GM13977 (cell line): ENCODE measurements around the gene TMEM72.

Experiments
- DNase-seq: peaks from one replicate; pipeline ENCODE4 v3.0.0; 2012; ENCODE audit warnings: low spot score
- CTCF ChIP-seq: IDR thresholded peaks from 2 replicates; pipeline ENCODE4 v1.5.1; 2012; ENCODE audit warnings: mild to moderate bottlenecking, control low read depth; ENCODE audit not compliant: insufficient read depth; ENCODE audit errors: extremely low read depth, missing control alignments
- in situ Hi-C: fragments of 300-500 bp; cut with MboI; formaldehyde crosslinking; loops from one replicate; pipeline ENCODE4 v1.12.0; 2022; ENCODE audit warnings: low sequenced_read_pairs, low pct_unique_long_range_greater_than_20kb, mixed read lengths, inconsistent platforms; ENCODE audit not compliant: unreplicated experiment

The TMEM72 gene

GRCh38 chr10:44925811-44926750 is 14.9 kb downstream of the TMEM72 start:
- in situ Hi-C loops, result no loop called here
- TF ChIP-seq CTCF, result no peak
- no peak for DNase-seq

GRCh38 chr10:44926751-44927351 is 15.7 kb downstream of the TMEM72 start:
- DNase-seq, result no peak
- in situ Hi-C loops, result no loop called here
- no peak for TF ChIP-seq CTCF

- in situ Hi-C loops, result no loop called here
- no peak for DNase-seq
- TF ChIP-seq CTCF, result no peak
Observed at GRCh38 chr10:44927352-44927751, 16.2 kb downstream of the TMEM72 start.

GRCh38 chr10:44928462-44928861 is 17.3 kb downstream of the TMEM72 start:
- in situ Hi-C loops, result no loop called here
- no peak for DNase-seq
- TF ChIP-seq CTCF, result no peak

- TF ChIP-seq CTCF, result no peak
- in situ Hi-C loops, result no loop called here
- DNase-seq, result no peak
Observed at GRCh38 chr10:44929356-44930255, 18.5 kb downstream of the TMEM72 start.

- DNase-seq, result no peak
- no peak for TF ChIP-seq CTCF
- in situ Hi-C loops, result no loop called here
Observed at GRCh38 chr10:44930904-44931620, 19.9 kb downstream of the TMEM72 start.
